ENCODE measurements around the gene ARSB. TPM values are rescaled to one million over a fixed set of nuclear protein-coding genes. Genes with fewer than 3 reads are reported as not detected.

The ARSB gene
- total RNA-seq (9.0 and 10.1 TPM in 2 replicates), polyA plus RNA-seq (24.0 and 27.7 TPM in 2 replicates), polyA minus RNA-seq (ENCODE audit: low replicate concordance) (14.2 TPM in 2 replicates)
- polyA plus RNA-seq (2012) = 12.8 and 13.9 TPM in 2 replicates

- peak within 1 kb of the TSS; percentile 69 to 91 (median 70) for H3K4me3 ChIP-seq (replicated peaks in 1 of 4; ENCODE audit: control extremely low read depth in 1 of 4, insufficient read depth in 1 of 4, low read depth in 3 of 4, low read length in 4 of 4)
- no peaks in the 10 kb centered on the region for H3K36me3 ChIP-seq (ENCODE audit: control insufficient read depth, insufficient read depth, low read length)
- H3K79me2 ChIP-seq (ENCODE audit: control insufficient read depth, insufficient read depth, low read length) = peaks cover 1% of the 10 kb centered on the region
- no peaks in the 10 kb centered on the region for H3K9me3 ChIP-seq (ENCODE audit: control insufficient read depth, insufficient read depth, low read depth, low read length)
- no peaks in the 10 kb centered on the region for H4K20me1 ChIP-seq (ENCODE audit: control insufficient read depth, extremely low read depth, insufficient read depth, low read length)
- H2AFZ ChIP-seq (ENCODE audit: low read length) = peak within 1 kb of the TSS; percentile 93
- H3K27ac ChIP-seq (ENCODE audit: insufficient read depth, low read length) = peak within 1 kb of the TSS; percentile 84
- H3K4me2 ChIP-seq (ENCODE audit: extremely low read depth, insufficient read depth, low read length) = peak within 1 kb of the TSS; percentile 84
- DNase-seq (ENCODE audit: low read depth in 2 of 2) = peak in 1 of 2 donors; percentile 44
- H3K27me3 ChIP-seq (ENCODE audit: control insufficient read depth, insufficient read depth, low read length) = no peaks in the 10 kb centered on the region
- H3K9ac ChIP-seq (ENCODE audit: insufficient read depth, low read length) = peak within 1 kb of the TSS; percentile 79
- peaks cover 3% of the 10 kb centered on the region for H3K4me1 ChIP-seq (ENCODE audit: control insufficient read depth, extremely low read depth, insufficient read depth, low read length)
- TF ChIP-seq EZH2 (IDR thresholded peaks at IDR 0.05; ENCODE audit: low read length, missing control alignments) (no peak), CTCF (conservative IDR thresholded peaks at IDR 0.05 in 1 of 2, IDR thresholded peaks at IDR 0.05 in 1 of 2; ENCODE audit: low read depth in 1 of 2, low read length in 2 of 2) (no peak)
Measured at GRCh38 chr5:78985116-78985724, at the start of gene ARSB. TSS of gene ARSB (minus strand) at chr5:78985310. CDS start at chr5:78985248, 62 bp downstream.

- no peaks in the 10 kb centered on the region for H4K20me1 ChIP-seq (ENCODE audit: control insufficient read depth, extremely low read depth, insufficient read depth, low read length)
- no peak for DNase-seq (ENCODE audit: low read depth in 2 of 2)
- H2AFZ ChIP-seq (ENCODE audit: low read length) = no peak overlapping the region
- H3K4me2 ChIP-seq (ENCODE audit: extremely low read depth, insufficient read depth, low read length) = no peak overlapping the region
- no peaks in the 10 kb centered on the region for H3K79me2 ChIP-seq (ENCODE audit: control insufficient read depth, insufficient read depth, low read length)
- H3K9me3 ChIP-seq (ENCODE audit: control insufficient read depth, insufficient read depth, low read depth, low read length) = no peaks in the 10 kb centered on the region
- H3K36me3 ChIP-seq (ENCODE audit: control insufficient read depth, insufficient read depth, low read length) = no peaks in the 10 kb centered on the region
- no peak overlapping the region for H3K9ac ChIP-seq (ENCODE audit: insufficient read depth, low read length)
- no peak overlapping the region for H3K4me3 ChIP-seq (replicated peaks in 1 of 4; ENCODE audit: control extremely low read depth in 1 of 4, insufficient read depth in 1 of 4, low read depth in 3 of 4, low read length in 4 of 4)
- H3K4me1 ChIP-seq (ENCODE audit: control insufficient read depth, extremely low read depth, insufficient read depth, low read length) = no peaks in the 10 kb centered on the region
- no peak overlapping the region for H3K27ac ChIP-seq (ENCODE audit: insufficient read depth, low read length)
- H3K27me3 ChIP-seq (ENCODE audit: control insufficient read depth, insufficient read depth, low read length) = no peaks in the 10 kb centered on the region
- TF ChIP-seq CTCF (conservative IDR thresholded peaks at IDR 0.05 in 1 of 2, IDR thresholded peaks at IDR 0.05 in 1 of 2; ENCODE audit: low read depth in 1 of 2, low read length in 2 of 2) (no peak), EZH2 (IDR thresholded peaks at IDR 0.05; ENCODE audit: low read length, missing control alignments) (no peak)
Measured at GRCh38 chr5:79032782-79033181, 47.7 kb upstream of the ARSB start.

- TF ChIP-seq CTCF (conservative IDR thresholded peaks at IDR 0.05 in 1 of 2, IDR thresholded peaks at IDR 0.05 in 1 of 2; ENCODE audit: low read depth in 1 of 2, low read length in 2 of 2) (no peak), EZH2 (IDR thresholded peaks at IDR 0.05; ENCODE audit: low read length, missing control alignments) (no peak)
- H3K9ac ChIP-seq (ENCODE audit: insufficient read depth, low read length) = no peak overlapping the region
- H3K4me3 ChIP-seq (replicated peaks in 1 of 4; ENCODE audit: control extremely low read depth in 1 of 4, insufficient read depth in 1 of 4, low read depth in 3 of 4, low read length in 4 of 4) = no peak overlapping the region
- H3K79me2 ChIP-seq (ENCODE audit: control insufficient read depth, insufficient read depth, low read length) = no peaks in the 10 kb centered on the region
- no peaks in the 10 kb centered on the region for H3K27me3 ChIP-seq (ENCODE audit: control insufficient read depth, insufficient read depth, low read length)
- H3K27ac ChIP-seq (ENCODE audit: insufficient read depth, low read length) = no peak overlapping the region
- no peak overlapping the region for H3K4me2 ChIP-seq (ENCODE audit: extremely low read depth, insufficient read depth, low read length)
- no peak overlapping the region for H2AFZ ChIP-seq (ENCODE audit: low read length)
- DNase-seq (ENCODE audit: low read depth in 2 of 2) = peak in 1 of 2 donors; percentile 35
- H3K9me3 ChIP-seq (ENCODE audit: control insufficient read depth, insufficient read depth, low read depth, low read length) = no peaks in the 10 kb centered on the region
- no peaks in the 10 kb centered on the region for H4K20me1 ChIP-seq (ENCODE audit: control insufficient read depth, extremely low read depth, insufficient read depth, low read length)
- no peaks in the 10 kb centered on the region for H3K4me1 ChIP-seq (ENCODE audit: control insufficient read depth, extremely low read depth, insufficient read depth, low read length)
- H3K36me3 ChIP-seq (ENCODE audit: control insufficient read depth, insufficient read depth, low read length) = no peaks in the 10 kb centered on the region
Measured at GRCh38 chr5:79032031-79032695, 47.1 kb upstream of the ARSB start.
